Testis (tissue), 2 donors: Measurements from ENCODE around the gene TFCP2L1.

Source experiments
- CTCF ChIP-seq, 3 experiments: fragments of 450-650 bp in 2 of 3; fragments of 200-600 bp in 1 of 3; sonication (generic) in 1 of 3; IDR thresholded peaks; one replicate each; pipeline ENCODE4 v1.5.1; 2016 to 2019; ENCODE audit warnings: antibody characterized with exemption in 3 of 3, mild to moderate bottlenecking in 2 of 3, moderate library complexity in 1 of 3
- POLR2A ChIP-seq: fragments of 450-650 bp; IDR thresholded peaks from one replicate; pipeline ENCODE4 v1.6.1; 2017; ENCODE audit warnings: antibody characterized with exemption, mild to moderate bottlenecking, moderate library complexity

GRCh38 chr2:121282800-121283385 is 2.1 kb downstream of the TFCP2L1 start:
- no peak for TF ChIP-seq CTCF (IDR thresholded peaks at IDR 0.05)
- TF ChIP-seq POLR2A = no peak
